Spleen (tissue), 7 donors: ENCODE results near the gene RRBP1.

Experiments used
- POLR2A ChIP-seq, 3 donors: fragments of 450-650 bp; IDR thresholded peaks; one replicate each; pipeline ENCODE4 v1.5.1; 2017; ENCODE audit warnings: antibody characterized with exemption in 3 of 3, mild to moderate bottlenecking in 1 of 3
- TF ChIP-seq, protein P1 (sequence below), 11 experiments: fragments of 200-600 bp in 7 of 11; fragments of 450-650 bp in 4 of 11; sonication (generic) in 4 of 11; IDR thresholded peaks in 8 of 11; conservative IDR thresholded peaks in 3 of 11; 1 replicate in 7 of 11; 2 replicates in 4 of 11; pipeline versions ENCODE4 v1.4.0 to v1.8.0; 2016 to 2021; ENCODE audit warnings: antibody characterized with exemption in 11 of 11, inconsistent platforms in 4 of 11, mild to moderate bottlenecking in 1 of 11
- donor health status: DM: no; HTN: no; CAD: no; lungs with moderate emphysema.
- donor health status: DM: no; HTN: no; CAD: no.
- donor health status: DM: no; HTN: no; CAD: no.

DNA sequence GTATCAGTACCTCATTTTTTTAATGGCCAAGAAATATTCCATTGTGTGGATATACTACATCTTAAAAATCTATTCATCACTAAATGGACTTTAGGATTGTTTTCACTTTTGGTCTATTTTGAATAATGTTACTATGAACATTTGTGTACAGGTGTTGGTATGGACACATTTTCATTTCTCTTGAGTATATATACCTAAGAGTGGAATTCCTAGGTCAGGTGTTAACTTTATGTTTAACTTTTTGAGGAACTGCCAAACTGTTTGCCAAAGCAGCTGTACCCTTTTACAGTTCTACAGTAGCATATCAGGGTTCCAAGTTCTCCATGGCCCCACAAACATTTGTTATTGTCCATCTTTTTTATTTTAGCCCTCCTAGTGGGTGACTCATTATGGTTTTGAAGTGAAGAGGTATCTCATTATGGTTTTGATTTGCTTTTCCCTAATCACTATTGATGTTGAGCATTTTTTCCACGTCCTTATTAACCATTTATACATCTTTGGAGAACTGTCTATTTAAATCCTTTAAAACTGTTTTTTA lies 84.0 kb downstream of the RRBP1 start:
- no peak for TF ChIP-seq POLR2A (IDR thresholded peaks at IDR 0.05)
- TF ChIP-seq, protein P1, sequence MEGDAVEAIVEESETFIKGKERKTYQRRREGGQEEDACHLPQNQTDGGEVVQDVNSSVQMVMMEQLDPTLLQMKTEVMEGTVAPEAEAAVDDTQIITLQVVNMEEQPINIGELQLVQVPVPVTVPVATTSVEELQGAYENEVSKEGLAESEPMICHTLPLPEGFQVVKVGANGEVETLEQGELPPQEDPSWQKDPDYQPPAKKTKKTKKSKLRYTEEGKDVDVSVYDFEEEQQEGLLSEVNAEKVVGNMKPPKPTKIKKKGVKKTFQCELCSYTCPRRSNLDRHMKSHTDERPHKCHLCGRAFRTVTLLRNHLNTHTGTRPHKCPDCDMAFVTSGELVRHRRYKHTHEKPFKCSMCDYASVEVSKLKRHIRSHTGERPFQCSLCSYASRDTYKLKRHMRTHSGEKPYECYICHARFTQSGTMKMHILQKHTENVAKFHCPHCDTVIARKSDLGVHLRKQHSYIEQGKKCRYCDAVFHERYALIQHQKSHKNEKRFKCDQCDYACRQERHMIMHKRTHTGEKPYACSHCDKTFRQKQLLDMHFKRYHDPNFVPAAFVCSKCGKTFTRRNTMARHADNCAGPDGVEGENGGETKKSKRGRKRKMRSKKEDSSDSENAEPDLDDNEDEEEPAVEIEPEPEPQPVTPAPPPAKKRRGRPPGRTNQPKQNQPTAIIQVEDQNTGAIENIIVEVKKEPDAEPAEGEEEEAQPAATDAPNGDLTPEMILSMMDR (IDR thresholded peaks at IDR 0.05 in 8 of 11, conservative IDR thresholded peaks at IDR 0.05 in 3 of 11), result no peak
